Activated CD4-positive, alpha-beta T cell treated with anti-CD3 and anti-CD28 coated beads for 24 hours (primary cell): ENCODE results near the gene ZNF148.

ENCODE experiments used
- DNase-seq, 2 donors: peaks; one replicate each; pipeline ENCODE4 v3.0.0-alpha.2; 2020; ENCODE audit warnings: low read depth in 2 of 2

The ZNF148 gene

DNA sequence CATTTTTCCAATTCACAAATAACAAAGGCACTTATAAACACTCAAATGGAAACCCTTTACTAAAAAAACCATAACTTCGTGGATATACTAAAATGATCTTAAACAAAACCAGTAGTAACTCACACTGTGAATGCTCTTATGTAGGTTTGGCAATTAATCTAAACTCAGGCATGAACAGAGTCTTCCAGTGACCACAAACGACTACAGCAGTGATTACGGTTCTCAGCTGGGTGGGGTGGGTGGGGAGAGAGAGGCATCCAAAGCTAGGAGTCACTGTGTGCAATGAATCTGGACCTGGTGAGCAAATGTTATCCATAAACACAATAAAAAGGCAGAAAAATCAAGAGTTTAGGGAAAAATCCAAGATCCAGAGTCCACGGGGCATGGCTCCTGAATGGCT, 183.9 kb downstream of the ZNF148 start:
- no peak for DNase-seq

DNA sequence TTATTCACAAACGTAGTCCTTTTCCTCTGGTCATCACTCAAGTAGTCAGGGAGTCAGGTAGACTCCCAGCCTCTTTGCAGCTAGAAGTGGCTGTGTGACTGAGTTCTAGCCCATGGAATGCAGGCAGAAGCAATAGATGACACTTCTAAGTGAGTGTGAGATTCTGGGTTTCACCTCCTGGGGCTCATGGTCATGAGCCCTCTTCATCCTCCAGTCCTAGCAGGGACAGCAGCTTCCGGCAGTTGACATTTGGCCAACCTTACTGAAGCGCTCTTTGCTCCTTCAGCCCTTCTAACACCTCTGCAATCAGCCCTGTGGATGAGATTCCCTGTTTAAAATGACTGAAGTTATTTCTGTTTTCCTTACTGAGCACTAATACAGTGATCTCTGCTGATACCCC, 184.3 kb downstream of the ZNF148 start:
- DNase-seq = no peak

DNA sequence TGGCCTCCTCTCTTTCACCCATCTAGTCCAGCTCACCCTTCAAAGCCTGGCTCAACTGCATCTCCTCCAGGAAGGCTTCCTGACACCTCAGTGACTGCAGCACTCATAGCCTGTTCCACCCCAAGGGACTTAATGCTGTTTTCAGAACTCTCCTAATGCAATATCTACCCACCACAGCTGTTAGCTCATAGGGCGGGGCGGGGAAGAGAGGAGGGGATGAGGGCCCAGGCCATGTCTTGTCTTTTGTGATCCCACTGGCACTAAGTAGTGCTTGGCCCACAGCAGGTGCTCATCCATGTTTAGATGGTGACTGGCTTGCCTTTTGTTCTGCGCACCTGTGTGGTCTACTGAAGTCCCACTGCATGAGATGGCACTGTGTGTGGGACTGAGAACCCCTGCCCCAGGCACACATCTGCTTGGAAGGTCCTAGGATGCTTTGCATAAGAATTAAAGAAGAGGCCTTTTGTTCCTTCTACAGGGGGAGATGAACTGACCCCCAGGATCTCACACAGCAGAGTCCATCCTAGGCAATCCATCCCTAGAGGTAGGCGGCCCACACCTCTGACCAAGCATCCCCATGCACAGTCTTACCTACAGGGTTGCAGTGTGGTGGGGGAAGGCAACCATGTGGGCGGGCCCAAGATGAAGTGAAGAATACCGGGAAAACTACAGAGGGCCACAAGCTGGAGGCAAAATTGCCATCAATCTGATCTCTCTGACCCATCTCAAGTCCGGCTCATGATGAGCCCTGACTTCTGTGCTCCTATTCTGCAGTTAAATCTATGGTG, 185.6 kb downstream of the ZNF148 start:
- DNase-seq = no peak

DNA sequence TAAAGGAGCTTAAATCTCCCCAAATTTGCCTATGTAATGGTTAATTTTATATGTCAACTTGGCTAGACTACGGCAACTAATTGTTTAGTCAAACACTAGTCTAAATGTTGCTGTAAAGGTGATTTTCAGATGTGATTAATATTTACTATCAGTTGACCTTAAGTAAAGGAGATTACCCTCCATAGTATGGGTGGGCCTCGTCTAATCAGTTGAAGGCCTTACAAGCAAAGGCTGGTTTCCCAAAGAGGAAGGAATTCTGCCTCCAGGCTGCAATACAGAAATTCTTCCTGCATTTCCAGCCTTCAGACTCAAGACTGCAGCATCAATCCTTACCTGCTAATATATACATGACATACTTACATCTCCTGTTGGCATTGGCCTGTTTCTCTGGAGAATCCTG, 186.2 kb downstream of the ZNF148 start:
- DNase-seq = no peak

DNA sequence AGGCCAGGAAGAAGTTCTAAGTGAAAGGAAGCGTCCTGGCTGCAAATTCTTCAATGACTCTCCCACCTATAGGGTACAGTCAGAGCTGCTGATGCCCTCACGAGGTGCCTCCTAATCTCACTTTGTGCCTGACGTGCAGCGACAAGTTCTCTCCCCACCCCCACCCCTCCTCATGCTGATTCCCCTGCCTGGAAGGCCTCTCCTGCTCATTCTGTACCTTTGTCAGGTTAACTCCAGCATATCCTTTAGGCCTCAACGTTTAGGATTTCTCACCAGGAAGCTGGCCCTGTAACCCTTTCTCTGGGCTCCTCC, 187.6 kb downstream of the ZNF148 start:
- DNase-seq = no peak

DNA sequence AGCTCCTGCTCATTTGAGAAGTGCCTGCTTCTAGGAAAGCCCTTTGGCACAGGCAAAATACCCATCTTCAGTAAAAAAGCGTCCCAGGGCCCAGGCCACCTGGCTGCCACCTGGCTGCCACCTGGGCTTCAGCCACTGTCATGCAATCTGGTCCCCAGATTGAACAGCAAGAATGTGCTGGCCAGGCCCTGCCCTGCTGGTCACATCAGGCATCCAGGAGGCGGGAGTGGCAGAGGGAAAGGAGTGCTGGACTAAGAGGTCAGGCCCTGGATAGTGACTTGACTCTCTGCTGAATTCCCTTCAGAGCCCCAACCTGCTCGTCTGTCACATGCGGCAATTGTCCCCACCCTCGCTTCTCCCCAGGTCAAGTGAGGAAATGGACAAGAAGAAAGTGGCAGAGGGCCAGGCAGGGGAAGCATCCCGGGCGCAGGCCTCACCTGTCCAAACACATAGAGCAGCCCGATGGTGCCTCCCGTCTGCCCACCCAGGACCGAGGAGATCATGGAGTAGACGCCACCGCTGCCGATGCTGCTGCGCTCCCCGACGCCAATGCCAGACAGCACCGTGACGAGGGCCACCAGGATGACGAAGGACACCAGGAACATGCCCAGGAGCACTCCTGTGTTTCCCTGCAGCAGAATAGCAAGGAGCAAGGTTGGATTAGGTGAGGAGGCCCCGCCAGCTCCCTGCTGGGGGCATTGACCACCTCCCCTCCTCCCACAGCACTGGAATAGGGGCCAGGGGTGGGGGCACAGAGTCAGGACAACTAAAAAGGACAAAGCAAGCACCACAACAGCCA, 188.1 kb downstream of the ZNF148 start:
- DNase-seq = no peak

DNA sequence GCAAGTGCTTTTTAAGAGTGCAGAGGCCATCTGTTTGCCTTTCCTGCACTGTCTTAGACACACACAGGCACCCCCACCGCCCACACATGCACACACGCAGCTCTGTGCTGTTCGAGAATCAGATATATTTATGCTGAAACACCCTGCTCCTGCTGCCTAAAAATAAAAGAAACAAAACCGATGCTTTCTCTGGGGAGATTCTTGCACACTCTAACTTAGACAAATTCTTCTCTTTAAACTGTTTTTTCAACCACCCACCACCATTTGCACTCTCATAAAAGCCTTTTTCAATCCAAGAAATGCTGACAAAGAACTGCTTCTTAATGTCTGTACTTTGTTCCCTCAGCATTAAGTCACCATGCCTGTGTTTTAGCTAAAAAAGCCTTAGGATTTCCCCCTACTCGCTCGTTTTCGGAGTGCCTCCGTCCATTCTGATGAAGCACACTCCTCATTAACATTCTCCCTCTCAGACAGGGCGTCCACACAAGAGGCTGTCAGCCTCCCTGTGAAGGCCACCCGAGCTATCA, 188.8 kb downstream of the ZNF148 start:
- DNase-seq = no peak

DNA sequence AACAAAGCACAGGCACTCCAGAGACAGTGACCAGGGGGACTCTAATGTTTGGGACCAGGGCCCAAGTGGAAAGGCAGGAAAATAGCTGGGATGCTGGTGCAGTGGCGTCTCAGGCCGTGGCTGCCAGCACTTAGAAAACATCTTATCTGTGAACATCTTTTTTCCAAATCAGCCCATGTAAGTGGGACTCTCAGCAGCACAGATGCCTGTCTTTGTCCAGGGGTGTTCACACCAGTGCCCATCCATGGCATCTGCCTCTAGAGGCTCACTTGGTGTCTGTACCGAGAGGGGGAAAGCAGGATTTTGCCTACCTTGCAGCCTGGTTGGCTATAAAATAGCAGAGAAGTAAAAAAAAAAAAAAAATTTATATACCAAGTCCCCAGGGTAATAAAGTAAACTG, 189.3 kb downstream of the ZNF148 start:
- DNase-seq = no peak

DNA sequence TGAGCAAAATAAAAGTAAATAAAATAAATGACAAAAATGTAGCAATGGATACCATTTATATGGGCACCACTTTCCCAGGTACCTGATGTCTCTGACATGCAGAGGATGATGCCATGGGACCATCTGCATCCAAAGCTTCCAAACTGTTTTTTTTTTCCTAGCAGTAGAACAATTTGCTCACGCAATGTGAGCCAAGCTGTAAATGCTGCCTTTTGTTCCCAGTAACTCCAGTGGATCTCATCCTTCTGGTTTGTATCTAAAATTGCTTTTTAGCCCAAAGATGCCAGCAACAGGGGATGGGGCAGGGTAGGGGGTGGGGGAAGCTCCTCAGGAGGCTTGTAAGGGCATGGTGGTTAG, 195.3 kb downstream of the ZNF148 start:
- no peak for DNase-seq

DNA sequence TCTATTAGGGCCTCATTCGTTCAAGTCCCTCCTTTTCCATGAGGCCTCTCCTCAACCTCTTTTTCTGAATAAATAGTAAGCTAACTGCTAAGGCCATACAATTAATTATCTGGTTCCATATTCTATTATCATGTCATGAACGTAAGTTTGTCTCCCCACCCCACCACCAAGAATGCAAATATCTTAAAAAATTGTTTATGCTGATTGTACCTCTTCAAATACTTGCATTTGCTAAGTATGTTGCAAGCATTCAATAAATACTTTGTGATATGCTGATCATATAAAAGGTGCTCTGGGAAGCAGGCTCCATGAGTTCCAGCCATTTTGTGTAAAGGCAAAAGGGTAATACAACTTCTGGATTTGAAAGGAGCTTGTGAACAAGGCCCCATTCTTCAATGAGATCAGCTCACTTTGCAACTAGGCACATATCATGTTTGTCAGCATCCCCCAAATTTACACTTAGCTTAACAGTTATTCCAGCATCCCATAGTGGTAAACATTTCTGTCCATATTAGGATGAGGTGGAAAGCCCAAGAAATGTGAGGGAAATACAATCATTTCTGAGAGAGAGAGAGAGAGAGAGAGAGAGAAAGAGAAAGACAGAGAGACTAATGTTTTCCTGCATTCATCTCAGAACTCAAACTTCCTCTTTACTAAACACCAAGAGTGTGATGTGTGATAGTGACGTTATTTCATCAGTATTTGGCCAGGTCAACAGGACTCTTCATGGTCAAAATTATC, 195.8 kb downstream of the ZNF148 start:
- DNase-seq = no peak

DNA sequence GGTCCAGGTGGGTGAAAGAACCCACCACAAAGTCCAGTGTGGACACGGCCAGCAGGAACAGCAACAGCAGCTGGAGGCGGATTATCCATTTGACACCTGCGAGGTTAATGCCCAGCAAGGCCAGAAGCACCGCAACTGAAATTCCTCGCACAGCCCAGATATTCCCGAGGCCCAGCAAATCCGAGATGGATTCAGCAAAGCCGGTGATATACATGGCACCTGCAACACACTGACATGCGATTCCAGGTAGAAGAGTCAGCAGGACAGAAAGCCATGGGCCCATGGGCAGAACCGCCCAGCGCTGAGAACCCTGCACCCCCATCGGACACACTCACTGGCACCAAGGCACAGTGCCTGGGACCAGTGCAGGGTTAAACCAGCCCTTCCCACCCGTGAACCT, 197.4 kb downstream of the ZNF148 start:
- no peak for DNase-seq
